ENCODE results near the gene FBXO46. TPM values are rescaled to one million over a fixed set of nuclear protein-coding genes. Genes with fewer than 3 reads are reported as not detected.

Gene FBXO46
- total and polyA plus RNA-seq, 8 donors = 12.6 to 19.2 (median 16.9) TPM

GRCh38 chr19:45766869-45767346 lies 36.2 kb upstream of the FBXO46 start:
- peaks cover 16 to 54% of the 10 kb centered on the region in 2 donors for H3K4me1 ChIP-seq

GRCh38 chr19:45766296-45766868 lies 35.7 kb upstream of the FBXO46 start:
- intact Hi-C loops (cut with DNase I) = no loop called here
- Histone ChIP-seq H3K4me1 (peaks cover 16 to 54% of the 10 kb centered on the region in 2 donors), H3K9me3 (no peaks in the 10 kb centered on the region), H3K36me3 (no peaks in the 10 kb centered on the region), H3K4me3 (peak overlapping the region; percentile 64 to 68), H3K27me3 (peaks cover 0 to 100% of the 10 kb centered on the region in 2 donors), H3K27ac (peak overlapping the region; percentile 82 to 95)
- no peak for TF ChIP-seq CTCF (IDR thresholded peaks at IDR 0.05)
- ATAC-seq (no peak), DNase-seq (peak in 1 of 4 donors; percentile 76)

More at GRCh38 chr19:45766869-45767346, 36.2 kb upstream of the FBXO46 start:
- Histone ChIP-seq H3K27me3 (peaks cover 0 to 100% of the 10 kb centered on the region in 2 donors), H3K36me3 (no peaks in the 10 kb centered on the region), H3K27ac (peak overlapping the region; percentile 82 to 95), H3K4me3 (peak overlapping the region; percentile 64 to 68), H3K9me3 (no peaks in the 10 kb centered on the region)
- peak in 1 of 4 donors; percentile 81 for DNase-seq
- no peak for ATAC-seq
- intact Hi-C loops (cut with DNase I) = no loop called here
- TF ChIP-seq CTCF (IDR thresholded peaks at IDR 0.05) = no peak

GRCh38 chr19:45765702-45766295 lies 35.1 kb upstream of the FBXO46 start:
- peak in 1 of 4 donors; percentile 77 for DNase-seq
- no peak overlapping the region for H3K27ac ChIP-seq

GRCh38 chr19:45764945-45765701 lies 34.4 kb upstream of the FBXO46 start:
- Histone ChIP-seq H3K27me3 (peaks cover 0 to 90% of the 10 kb centered on the region in 2 donors), H3K4me3 (no peak overlapping the region), H3K27ac (no peak overlapping the region), H3K9me3 (no peaks in the 10 kb centered on the region), H3K36me3 (no peaks in the 10 kb centered on the region), H3K4me1 (peaks cover 12 to 42% of the 10 kb centered on the region in 2 donors)
- DNase-seq (no peak), ATAC-seq (no peak)
- intact Hi-C loops (cut with DNase I) = no loop called here
- no peak for TF ChIP-seq CTCF (IDR thresholded peaks at IDR 0.05)

More at GRCh38 chr19:45765702-45766295, 35.1 kb upstream of the FBXO46 start:
- no peaks in the 10 kb centered on the region for H3K36me3 ChIP-seq
- intact Hi-C loops (cut with DNase I) = no loop called here
- H3K27me3 ChIP-seq = peaks cover 0 to 96% of the 10 kb centered on the region in 2 donors
- H3K9me3 ChIP-seq = no peaks in the 10 kb centered on the region
- no peak for TF ChIP-seq CTCF (IDR thresholded peaks at IDR 0.05)
- no peak for ATAC-seq
- H3K4me3 ChIP-seq = no peak overlapping the region
- peaks cover 13 to 49% of the 10 kb centered on the region in 2 donors for H3K4me1 ChIP-seq

GRCh38 chr19:45764475-45764874 lies 33.8 kb upstream of the FBXO46 start:
- no peak overlapping the region for H3K4me3 ChIP-seq
- H3K4me1 ChIP-seq = peaks cover 12 to 36% of the 10 kb centered on the region in 2 donors
- H3K27ac ChIP-seq = no peak overlapping the region
- intact Hi-C loops (cut with DNase I) = no loop called here
- DNase-seq (no peak), ATAC-seq (no peak)
- H3K36me3 ChIP-seq = no peaks in the 10 kb centered on the region
- TF ChIP-seq CTCF (IDR thresholded peaks at IDR 0.05) = no peak
- H3K27me3 ChIP-seq = peaks cover 0 to 90% of the 10 kb centered on the region in 2 donors
- H3K9me3 ChIP-seq = no peaks in the 10 kb centered on the region

Measured in left lung (tissue), 10 donors.